Smooth muscle cell (in vitro differentiated cells): ENCODE measurements around the gene PIK3AP1. TPM values are rescaled to one million over a fixed set of nuclear protein-coding genes. Genes with fewer than 3 reads are reported as not detected.

Source experiments
- DNase-seq: peaks from one replicate; lab custom pipeline; 2025; ENCODE audit not compliant: unreplicated experiment; lab: John Stamatoyannopoulos, UW
- H2AFZ ChIP-seq: fragments of 200-600 bp; sonication (generic); 2 replicates; pipeline ENCODE4 v1.6.0; 2016; ENCODE audit warnings: antibody characterized with exemption, low read depth, mild to moderate bottlenecking
- H3F3A ChIP-seq: fragments of 200-600 bp; sonication (generic); 2 replicates; pipeline ENCODE4 v1.6.0; 2017; ENCODE audit warnings: antibody characterized with exemption, low read depth
- H3K27ac ChIP-seq: fragments of 200-600 bp; sonication (generic); 2 replicates; pipeline ENCODE4 v1.5.1; 2016; ENCODE audit warnings: low read depth, mild to moderate bottlenecking
- H3K27me3 ChIP-seq: fragments of 200-600 bp; sonication (generic); 2 replicates; pipeline ENCODE4 v1.6.1; 2016; ENCODE audit warnings: low read depth, mild to moderate bottlenecking
- H3K36me3 ChIP-seq: fragments of 200-600 bp; sonication (generic); 2 replicates; pipeline ENCODE4 v1.5.1; 2016; ENCODE audit warnings: low read depth
- H3K4me1 ChIP-seq: fragments of 200-600 bp; sonication (generic); 2 replicates; pipeline ENCODE4 v1.5.1; 2016; ENCODE audit warnings: low read depth
- H3K4me2 ChIP-seq: fragments of 200-600 bp; sonication (generic); 2 replicates; pipeline ENCODE4 v1.6.0; 2016; ENCODE audit warnings: mild to moderate bottlenecking
- H3K4me3 ChIP-seq: fragments of 200-600 bp; sonication (generic); 2 replicates; pipeline ENCODE4 v1.5.1; 2016; ENCODE audit warnings: mild to moderate bottlenecking
- H3K79me2 ChIP-seq: fragments of 200-600 bp; sonication (generic); 2 replicates; pipeline ENCODE4 v1.6.0; 2016; ENCODE audit warnings: low read depth, mild to moderate bottlenecking
- H3K9ac ChIP-seq: fragments of 200-600 bp; sonication (generic); 2 replicates; pipeline ENCODE4 v1.6.0; 2016; ENCODE audit warnings: low read depth
- H3K9me3 ChIP-seq: fragments of 200-600 bp; sonication (generic); replicated peaks from 2 replicates; pipeline ENCODE4 v1.5.1; 2016; ENCODE audit warnings: low read depth
- H4K20me1 ChIP-seq: fragments of 200-600 bp; sonication (generic); 2 replicates; pipeline ENCODE4 v1.6.0; 2016; ENCODE audit warnings: low read depth
- CTCF ChIP-seq: fragments of 200-600 bp; sonication (generic); IDR thresholded peaks from 2 replicates; pipeline ENCODE4 v1.5.1; 2017; ENCODE audit warnings: borderline replicate concordance, mild to moderate bottlenecking, antibody characterized with exemption; ENCODE audit not compliant: insufficient read depth, poor library complexity, severe bottlenecking
- WGBS: methylation state at CpG from one replicate; pipeline ENCODE4 v1.1.7; 2016; ENCODE audit warnings: low lambda C conversion rate; 5-methylcytosine and 5-hydroxymethylcytosine counted together
- polyA plus RNA-seq: library from polyadenylated mRNA; unstranded; fragments of >200 nt; fragmentation: Nextera tagmentation; extraction: Ambion mirVana; gene quantifications from 2 replicates; pipeline ENCODE4 v1.2.1, GENCODE V29; 2016
- total RNA-seq: library from RNA; depleted of rRNA; stranded (reverse); fragments of >200 nt; gene quantifications from 2 replicates; pipeline ENCODE4 v1.2.3, GENCODE V29; 2014

Gene PIK3AP1
- total and polyA plus RNA-seq, 2 experiments from 2014 or later: 1.2 TPM; not detected in 1

- Histone ChIP-seq H3F3A (peaks cover 6% of the 10 kb centered on the region), H3K79me2 (peaks cover 99% of the 10 kb centered on the region), H3K4me2 (no peak overlapping the region), H3K9ac (no peak overlapping the region), H2AFZ (no peak overlapping the region), H3K36me3 (peaks cover 11% of the 10 kb centered on the region), H3K4me3 (no peak overlapping the region), H3K4me1 (no peaks in the 10 kb centered on the region), H3K27me3 (no peaks in the 10 kb centered on the region), H4K20me1 (peaks cover 100% of the 10 kb centered on the region), H3K27ac (no peak overlapping the region), H3K9me3 (no peaks in the 10 kb centered on the region)
- TF ChIP-seq CTCF: no peak
- 98% methylated on average over 5 of the region's 5 CpGs for WGBS
- DNase-seq: no peak
Measured at GRCh38 chr10:96573036-96573435, 147.3 kb downstream of the PIK3AP1 start.

- Histone ChIP-seq H3K4me1 (no peaks in the 10 kb centered on the region), H3K4me2 (no peak overlapping the region), H3K27me3 (no peaks in the 10 kb centered on the region), H3K4me3 (no peak overlapping the region), H3K9ac (no peak overlapping the region), H3K36me3 (peaks cover 11% of the 10 kb centered on the region), H3K27ac (no peak overlapping the region), H3K79me2 (peaks cover 97% of the 10 kb centered on the region), H2AFZ (no peak overlapping the region), H3F3A (peaks cover 8% of the 10 kb centered on the region), H3K9me3 (no peaks in the 10 kb centered on the region), H4K20me1 (peaks cover 100% of the 10 kb centered on the region)
- DNase-seq: no peak
- WGBS: 89% methylated on average over 10 of the region's 10 CpGs
- TF ChIP-seq CTCF: no peak
Measured at GRCh38 chr10:96570983-96571964, 149.0 kb downstream of the PIK3AP1 start.

GRCh38 chr10:96570511-96570910 is 149.8 kb downstream of the PIK3AP1 start:
- Histone ChIP-seq H2AFZ (no peak overlapping the region), H3F3A (peaks cover 10% of the 10 kb centered on the region), H3K27me3 (no peaks in the 10 kb centered on the region), H3K79me2 (peaks cover 97% of the 10 kb centered on the region), H3K4me3 (no peak overlapping the region), H3K4me2 (no peak overlapping the region), H4K20me1 (peaks cover 100% of the 10 kb centered on the region), H3K9ac (no peak overlapping the region), H3K36me3 (peaks cover 7% of the 10 kb centered on the region), H3K4me1 (peaks cover 5% of the 10 kb centered on the region), H3K9me3 (no peaks in the 10 kb centered on the region), H3K27ac (no peak overlapping the region)
- TF ChIP-seq CTCF: no peak
- 95% methylated on average over 6 of the region's 6 CpGs for WGBS
- DNase-seq: no peak
